HUES48 (cell line): ENCODE data around the gene ITIH1.

ENCODE experiments used
- H3K27ac ChIP-seq: one replicate; pipeline ENCODE4 v1.7.0; 2013; ENCODE audit warnings: low read depth, low read length, inconsistent platforms
- H3K27me3 ChIP-seq: 2 replicates; pipeline ENCODE4 v1.6.1; 2013; ENCODE audit warnings: mild to moderate bottlenecking, low read length; ENCODE audit not compliant: control insufficient read depth, insufficient read depth
- H3K36me3 ChIP-seq: 2 replicates; pipeline ENCODE4 v1.6.1; 2013; ENCODE audit warnings: low read length; ENCODE audit not compliant: control insufficient read depth, insufficient read depth
- H3K4me1 ChIP-seq: 2 replicates; pipeline ENCODE4 v1.6.1; 2013; ENCODE audit warnings: mild to moderate bottlenecking, low read length; ENCODE audit not compliant: control insufficient read depth, insufficient read depth
- H3K4me3 ChIP-seq: 2 replicates; pipeline ENCODE4 v1.5.1; 2013; ENCODE audit warnings: mild to moderate bottlenecking, low read depth, low read length
- H3K9ac ChIP-seq: 2 replicates; pipeline ENCODE4 v1.6.1; 2013; ENCODE audit warnings: mild to moderate bottlenecking, low read depth, low read length, moderate library complexity
- H3K9me3 ChIP-seq: 2 replicates; pipeline ENCODE4 v1.6.1; 2013; ENCODE audit warnings: low read length; ENCODE audit not compliant: control insufficient read depth, insufficient read depth

Gene ITIH1

GRCh38 chr3:52809149-52809548, 31.8 kb downstream of the ITIH1 start:
- Histone ChIP-seq H3K36me3 (no peaks in the 10 kb centered on the region), H3K27ac (no peak overlapping the region), H3K27me3 (no peaks in the 10 kb centered on the region), H3K9ac (no peak overlapping the region), H3K9me3 (no peaks in the 10 kb centered on the region), H3K4me3 (no peak overlapping the region), H3K4me1 (no peaks in the 10 kb centered on the region)

- no peak overlapping the region for H3K27ac ChIP-seq
- H3K9ac ChIP-seq: no peak overlapping the region
- H3K4me3 ChIP-seq: no peak overlapping the region
- no peaks in the 10 kb centered on the region for H3K4me1 ChIP-seq
- no peaks in the 10 kb centered on the region for H3K36me3 ChIP-seq
- no peaks in the 10 kb centered on the region for H3K9me3 ChIP-seq
- no peaks in the 10 kb centered on the region for H3K27me3 ChIP-seq
Measured at GRCh38 chr3:52809662-52810377, 32.4 kb downstream of the ITIH1 start.

- Histone ChIP-seq H3K4me1 (no peaks in the 10 kb centered on the region), H3K9ac (no peak overlapping the region), H3K4me3 (no peak overlapping the region), H3K36me3 (no peaks in the 10 kb centered on the region), H3K9me3 (no peaks in the 10 kb centered on the region), H3K27ac (no peak overlapping the region), H3K27me3 (no peaks in the 10 kb centered on the region)
Measured at GRCh38 chr3:52810923-52811322, 33.5 kb downstream of the ITIH1 start.

- Histone ChIP-seq H3K36me3 (no peaks in the 10 kb centered on the region), H3K27me3 (no peaks in the 10 kb centered on the region), H3K27ac (no peak overlapping the region), H3K4me1 (no peaks in the 10 kb centered on the region), H3K9me3 (no peaks in the 10 kb centered on the region), H3K4me3 (no peak overlapping the region), H3K9ac (no peak overlapping the region)
Measured at GRCh38 chr3:52811452-52812011, 34.1 kb downstream of the ITIH1 start.

- no peak overlapping the region for H3K4me3 ChIP-seq
- H3K9me3 ChIP-seq: no peaks in the 10 kb centered on the region
- no peak overlapping the region for H3K9ac ChIP-seq
- no peaks in the 10 kb centered on the region for H3K27me3 ChIP-seq
- no peaks in the 10 kb centered on the region for H3K4me1 ChIP-seq
- no peaks in the 10 kb centered on the region for H3K36me3 ChIP-seq
- no peak overlapping the region for H3K27ac ChIP-seq
Measured at GRCh38 chr3:52813810-52814209, 36.4 kb downstream of the ITIH1 start.

GRCh38 chr3:52816199-52816598, 38.8 kb downstream of the ITIH1 start:
- Histone ChIP-seq H3K9me3 (no peaks in the 10 kb centered on the region), H3K27ac (no peak overlapping the region), H3K9ac (no peak overlapping the region), H3K4me1 (no peaks in the 10 kb centered on the region), H3K4me3 (no peak overlapping the region), H3K27me3 (no peaks in the 10 kb centered on the region), H3K36me3 (no peaks in the 10 kb centered on the region)

GRCh38 chr3:52816654-52817053, 39.3 kb downstream of the ITIH1 start:
- no peak overlapping the region for H3K9ac ChIP-seq
- H3K4me1 ChIP-seq: no peaks in the 10 kb centered on the region
- H3K9me3 ChIP-seq: no peaks in the 10 kb centered on the region
- no peak overlapping the region for H3K27ac ChIP-seq
- no peak overlapping the region for H3K4me3 ChIP-seq
- no peaks in the 10 kb centered on the region for H3K27me3 ChIP-seq
- H3K36me3 ChIP-seq: no peaks in the 10 kb centered on the region

GRCh38 chr3:52817221-52817620, 39.8 kb downstream of the ITIH1 start:
- Histone ChIP-seq H3K9ac (no peak overlapping the region), H3K27me3 (no peaks in the 10 kb centered on the region), H3K4me1 (no peaks in the 10 kb centered on the region), H3K27ac (no peak overlapping the region), H3K9me3 (no peaks in the 10 kb centered on the region), H3K36me3 (no peaks in the 10 kb centered on the region), H3K4me3 (no peak overlapping the region)

GRCh38 chr3:52817860-52818259, 40.5 kb downstream of the ITIH1 start:
- Histone ChIP-seq H3K36me3 (no peaks in the 10 kb centered on the region), H3K9ac (no peak overlapping the region), H3K9me3 (no peaks in the 10 kb centered on the region), H3K4me1 (no peaks in the 10 kb centered on the region), H3K4me3 (no peak overlapping the region), H3K27me3 (no peaks in the 10 kb centered on the region), H3K27ac (no peak overlapping the region)

- Histone ChIP-seq H3K9ac (no peak overlapping the region), H3K27me3 (no peaks in the 10 kb centered on the region), H3K36me3 (no peaks in the 10 kb centered on the region), H3K4me3 (no peak overlapping the region), H3K4me1 (no peaks in the 10 kb centered on the region), H3K9me3 (no peaks in the 10 kb centered on the region), H3K27ac (no peak overlapping the region)
Measured at GRCh38 chr3:52819936-52820335, 42.5 kb downstream of the ITIH1 start.

- Histone ChIP-seq H3K4me1 (no peaks in the 10 kb centered on the region), H3K27me3 (no peaks in the 10 kb centered on the region), H3K9ac (no peak overlapping the region), H3K9me3 (no peaks in the 10 kb centered on the region), H3K4me3 (no peak overlapping the region), H3K27ac (no peak overlapping the region), H3K36me3 (no peaks in the 10 kb centered on the region)
Measured at GRCh38 chr3:52820736-52821135, 43.3 kb downstream of the ITIH1 start.
